ENCODE measurements around the gene RTP5.
"Not testable (repeated sequence)": the region's sequence is repeated elsewhere in the genome, so short reads cannot be mapped to it uniquely, and the experiment has no call there.

The RTP5 gene

DNA sequence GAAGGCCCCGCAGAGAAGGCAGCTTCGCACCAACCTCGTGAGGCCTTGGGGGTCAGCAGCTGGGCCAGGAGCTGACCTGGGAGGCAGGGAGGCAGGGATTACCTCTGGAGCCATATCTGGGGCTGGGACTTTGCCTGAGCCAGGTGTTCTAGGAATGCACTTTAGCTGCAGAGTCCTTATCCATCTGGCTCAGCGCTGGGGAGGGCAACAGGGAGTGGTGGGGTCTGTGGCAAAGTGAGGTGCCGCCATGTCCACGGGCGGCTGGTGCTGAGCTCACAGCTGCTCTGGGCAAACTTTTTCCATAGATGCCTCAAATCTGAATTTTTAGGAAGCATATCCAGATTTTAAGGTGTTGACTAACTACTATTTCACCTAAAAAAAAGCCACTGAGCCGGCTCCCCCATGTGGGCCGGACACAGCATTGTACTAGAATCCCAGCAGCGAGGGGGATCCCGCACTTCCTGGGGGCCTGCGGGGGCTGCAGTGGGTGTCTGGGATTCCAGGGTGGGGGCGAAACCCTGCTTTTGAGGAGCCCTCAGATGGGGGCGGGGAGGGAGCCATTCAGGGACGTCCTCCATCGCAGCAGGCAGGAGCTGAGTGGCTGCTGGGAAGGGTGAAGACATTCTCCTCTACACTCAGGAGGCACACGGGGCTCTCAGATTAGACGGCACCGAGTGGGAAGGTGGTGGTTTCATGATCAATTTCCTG is 34.6 kb downstream of the RTP5 start:
- no peak for DNase-seq

DNA sequence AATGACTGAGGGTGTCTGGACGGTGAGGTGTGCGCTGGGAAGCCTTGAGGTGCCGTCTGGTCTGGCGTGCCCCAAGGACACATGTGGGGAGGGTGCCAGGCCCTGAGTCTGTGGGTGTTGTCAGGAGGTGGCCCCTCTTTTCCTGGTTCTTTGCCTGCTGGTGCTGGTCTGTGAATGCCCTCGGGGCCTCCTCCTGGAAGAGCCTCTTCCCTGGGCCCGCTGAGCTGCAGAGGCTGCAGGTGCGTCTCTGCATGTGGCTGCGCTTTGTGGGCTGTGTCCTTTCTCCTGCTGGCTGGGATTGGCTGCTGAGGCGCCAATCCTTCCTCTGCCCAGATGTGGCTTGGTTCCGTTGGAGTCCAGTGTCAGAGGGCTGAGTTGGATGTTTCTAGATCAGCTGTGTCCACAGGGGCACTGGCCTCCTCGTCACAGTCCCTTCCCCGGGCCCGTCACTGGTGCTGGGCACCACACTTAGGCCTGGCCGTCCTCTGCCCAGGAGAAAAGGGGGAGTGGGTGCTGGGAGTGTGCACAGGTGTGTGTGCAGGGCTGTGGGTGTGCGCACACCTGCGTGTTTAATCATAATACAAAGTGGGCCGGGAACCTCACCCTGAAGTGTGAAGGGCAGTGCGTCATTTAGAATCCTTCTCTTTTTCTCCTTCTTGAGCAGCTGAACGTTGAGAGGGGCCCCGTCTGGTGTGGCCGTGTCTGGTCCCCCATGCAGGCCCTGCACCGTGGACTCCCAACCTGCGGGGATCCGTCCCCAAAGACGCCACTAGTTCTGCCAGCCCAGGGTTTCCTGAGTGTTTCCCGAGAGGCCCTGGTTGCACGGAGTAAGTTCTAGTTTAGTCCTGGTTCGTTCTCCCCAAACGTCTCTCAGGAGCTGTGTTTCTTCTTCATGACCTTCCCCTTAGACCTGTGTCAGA is 35.5 kb downstream of the RTP5 start:
- DNase-seq: no peak

DNA sequence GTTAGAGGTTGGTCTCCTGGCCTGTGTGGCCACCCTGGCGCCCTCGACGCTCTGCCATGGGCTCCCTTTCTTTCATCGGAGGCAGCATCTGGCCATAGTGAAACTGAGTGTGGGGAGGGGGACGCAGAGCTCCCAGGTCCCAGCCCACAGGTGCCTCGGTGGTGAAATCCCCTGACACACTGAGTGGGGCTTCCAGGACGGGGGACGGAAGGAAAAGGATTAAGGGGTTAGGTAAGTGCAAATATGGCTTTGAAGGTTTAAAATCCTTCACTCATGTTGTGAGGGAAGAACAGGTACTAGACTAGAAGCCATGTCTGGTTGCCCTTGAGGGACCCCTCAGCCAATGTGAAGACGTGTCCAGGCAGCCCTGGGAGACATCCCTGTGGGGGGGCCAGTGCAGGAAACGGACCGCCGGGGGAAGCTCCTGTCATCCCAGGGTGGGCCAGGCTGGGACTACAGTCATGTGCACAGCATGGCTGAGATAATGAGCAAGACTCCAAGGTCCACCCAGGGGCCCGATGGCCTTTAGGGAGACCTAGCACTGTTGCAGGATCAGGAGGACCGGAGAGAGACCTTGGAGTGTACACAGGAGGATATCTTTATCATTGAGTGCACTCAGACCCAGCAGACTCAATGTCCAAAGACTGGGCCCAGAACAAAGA is 36.3 kb downstream of the RTP5 start:
- no peak for DNase-seq

DNA sequence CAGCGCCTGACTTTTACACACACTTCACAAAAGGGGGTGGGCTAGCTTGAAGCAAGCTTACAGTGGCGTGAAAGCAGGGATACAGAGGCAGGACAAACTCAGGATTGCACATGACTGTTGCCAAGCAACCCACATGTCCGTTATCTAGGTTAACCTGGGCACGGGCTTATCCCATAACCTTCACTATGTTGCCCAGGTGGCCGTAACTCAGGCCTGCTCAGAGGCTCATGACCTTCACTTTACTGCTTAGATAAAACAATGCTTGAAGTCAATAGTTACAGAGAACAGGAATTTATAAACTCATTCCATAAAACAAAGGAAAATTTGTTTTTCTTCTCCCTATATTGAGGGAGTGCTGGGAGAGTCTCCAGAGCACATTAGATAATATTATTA is 36.8 kb downstream of the RTP5 start:
- DNase-seq: not testable (repeated sequence)

DNA sequence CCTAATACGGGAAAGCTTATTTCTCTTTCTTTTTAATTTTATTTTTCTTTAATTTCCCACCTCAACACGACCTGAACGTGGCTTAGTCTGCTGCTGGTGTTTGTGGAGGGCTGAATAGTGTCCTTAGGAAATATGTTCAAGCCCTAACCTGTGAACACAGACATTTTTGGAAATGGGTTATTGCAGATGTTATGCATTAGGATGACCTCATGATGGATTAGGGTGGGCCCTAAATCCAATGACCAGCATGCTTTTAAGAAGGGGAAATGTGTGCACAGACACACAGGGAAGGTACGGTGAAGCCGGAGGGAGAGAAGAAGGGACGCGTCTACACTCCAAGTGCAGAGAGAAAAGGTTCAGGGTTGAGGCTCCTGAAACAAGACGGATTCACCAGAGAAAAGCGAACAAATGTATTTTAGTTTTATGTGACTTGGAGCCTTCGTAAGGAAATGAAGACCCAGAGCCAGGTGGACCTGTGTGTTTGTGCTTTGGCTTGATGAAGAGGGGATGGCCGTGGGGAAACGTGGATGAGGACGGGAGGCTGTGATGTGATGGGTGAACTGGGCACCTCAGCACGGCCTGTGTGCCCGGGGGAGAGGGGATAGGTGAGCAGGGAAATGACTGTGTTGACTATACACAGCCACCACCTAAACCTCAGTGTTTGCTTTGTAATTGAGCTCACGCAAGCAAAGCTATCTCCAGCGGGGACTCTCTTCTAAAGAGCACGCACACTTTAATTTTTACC is 37.5 kb downstream of the RTP5 start:
- DNase-seq: no peak

- not testable (repeated sequence) for DNase-seq
Measured at GRCh38 chr2:241907831-241908230, 38.3 kb downstream of the RTP5 start.

DNA sequence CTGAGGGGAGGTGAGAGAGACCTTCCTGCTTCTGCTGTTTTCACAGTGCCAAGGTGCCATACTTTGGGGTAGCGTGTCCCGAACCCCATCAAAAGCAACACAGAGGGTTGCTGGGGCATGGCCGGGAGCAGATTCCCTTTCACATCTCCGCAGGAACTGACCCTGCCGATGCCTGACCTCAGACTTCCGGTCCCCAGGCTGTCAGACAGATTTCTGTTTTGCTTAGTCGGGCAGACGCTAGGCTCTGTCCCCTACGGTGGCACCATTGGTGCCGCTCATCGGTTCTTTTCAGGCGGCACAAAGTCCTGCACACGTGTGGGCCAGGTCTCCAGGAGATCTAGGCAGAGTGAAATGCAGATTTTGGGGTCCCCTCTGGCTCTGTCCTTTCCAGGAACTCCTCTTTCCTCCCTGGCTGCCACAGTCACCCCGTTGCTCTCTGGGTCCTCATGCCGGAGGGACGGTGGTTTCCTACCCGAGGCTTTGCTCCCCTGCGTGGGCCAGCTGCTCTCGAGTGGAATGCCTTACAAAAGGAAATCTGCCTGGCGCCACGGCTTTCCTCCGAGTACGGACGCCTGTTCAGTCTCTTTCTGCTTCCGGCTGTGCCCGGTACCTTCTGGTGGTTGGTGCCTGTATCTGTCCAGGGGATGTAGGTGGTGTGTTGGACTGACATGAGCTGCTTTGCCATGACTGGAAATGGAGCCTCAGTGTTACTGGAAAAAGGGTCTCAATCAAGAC is 39.3 kb downstream of the RTP5 start:
- DNase-seq: no peak

DNA sequence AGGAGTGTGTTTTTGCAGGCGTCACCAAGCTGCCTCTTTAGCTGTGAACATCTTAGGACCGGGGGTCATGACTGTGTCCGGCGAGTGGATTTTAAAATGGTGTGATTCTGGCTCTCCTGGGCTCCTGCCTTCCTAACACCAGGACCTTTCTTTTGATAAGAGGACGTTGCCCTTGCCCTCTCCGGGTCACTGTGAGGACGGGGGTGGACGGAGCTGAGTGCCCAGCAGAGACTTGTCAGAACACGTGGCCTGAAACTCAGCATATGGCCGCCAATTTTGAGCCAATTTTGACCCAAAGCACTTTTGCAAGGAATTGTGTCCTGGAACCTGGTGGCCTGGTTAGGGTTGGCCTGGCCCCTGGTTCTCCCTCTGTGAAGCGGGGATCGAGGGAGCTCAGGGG is 40.2 kb downstream of the RTP5 start:
- DNase-seq: no peak

DNA sequence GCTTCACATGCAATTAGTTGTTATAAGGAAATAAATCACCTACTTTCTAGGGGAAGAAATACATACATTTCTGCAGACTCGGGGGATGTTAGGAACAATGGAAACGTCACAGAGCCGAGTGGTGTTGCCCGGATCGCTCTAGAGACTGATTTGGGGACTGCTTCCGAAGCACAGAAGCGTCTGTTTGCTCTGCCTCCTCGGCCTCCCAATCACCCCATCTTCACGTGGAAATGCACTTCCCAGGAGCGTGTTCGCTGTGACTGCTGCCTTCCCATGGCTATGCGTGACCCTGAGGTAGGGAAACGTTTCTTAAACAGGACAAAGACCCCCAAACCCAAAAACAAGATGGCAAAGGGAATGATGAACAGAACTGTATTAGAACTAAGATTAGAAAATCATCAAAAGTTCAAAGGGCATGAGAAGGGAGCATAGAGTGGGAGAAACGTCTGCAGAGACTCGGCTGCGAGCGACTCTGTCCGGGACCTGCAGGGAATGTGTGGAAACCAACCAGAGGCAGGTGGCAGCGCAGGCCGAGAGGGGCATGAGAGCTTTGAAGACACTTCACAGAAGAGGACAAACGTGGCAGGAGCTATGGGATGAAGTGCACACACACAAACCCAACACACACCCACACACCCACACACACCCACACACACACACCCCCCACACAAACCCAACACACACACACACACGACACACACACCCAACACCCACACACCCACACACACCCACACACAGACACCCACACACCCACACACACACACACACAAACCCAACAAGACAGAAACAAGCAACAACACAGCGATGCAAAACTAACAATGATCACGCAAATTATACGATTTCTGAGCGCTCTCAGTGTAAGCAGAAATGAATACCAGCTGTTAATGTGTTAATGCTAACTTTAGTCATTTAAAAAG is 41.3 kb downstream of the RTP5 start:
- no peak for DNase-seq

- no peak for DNase-seq
Measured at GRCh38 chr2:241911551-241911950, 42.0 kb downstream of the RTP5 start.

GRCh38 chr2:241912021-241912555 is 42.6 kb downstream of the RTP5 start:
- DNase-seq: no peak

DNA sequence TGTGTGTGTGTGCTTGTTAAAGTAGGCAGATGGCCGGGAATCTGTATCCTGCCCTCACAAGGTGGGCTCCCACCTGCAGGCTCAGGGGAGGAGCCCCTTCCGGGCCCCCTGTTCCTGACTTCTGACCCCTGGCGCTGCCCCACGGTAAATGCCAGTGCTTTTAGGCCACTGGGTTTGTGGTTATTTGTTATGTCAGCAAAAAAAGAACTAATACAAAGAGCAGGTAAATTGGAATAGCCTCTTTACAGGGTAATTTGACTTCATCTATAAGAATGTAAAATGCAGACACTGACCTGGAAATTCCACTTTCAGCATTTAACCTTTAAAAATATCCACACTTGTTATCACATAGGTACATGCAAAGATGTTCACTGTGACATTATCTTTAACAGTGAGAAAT is 44.2 kb downstream of the RTP5 start:
- no peak for DNase-seq

DNA sequence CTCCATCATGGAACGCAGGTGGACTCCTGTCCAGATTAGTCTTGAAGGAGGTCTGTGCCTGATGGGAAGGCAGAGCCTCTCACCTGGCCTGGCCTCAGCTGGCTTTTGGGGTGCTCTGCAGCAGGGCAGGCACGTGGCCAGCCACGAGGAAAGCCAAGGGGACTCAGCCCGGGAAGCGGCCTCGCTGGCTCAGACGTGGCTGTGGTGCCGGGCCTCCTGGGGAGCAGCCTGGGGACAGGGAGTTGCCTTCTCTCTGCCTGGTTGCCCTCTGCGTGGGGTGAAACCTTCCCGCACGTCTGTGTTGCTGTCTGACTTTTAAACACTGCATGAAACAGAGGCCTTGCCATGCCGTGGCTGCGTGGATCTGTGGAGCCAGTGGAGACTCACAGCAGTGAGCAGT is 45.0 kb downstream of the RTP5 start:
- no peak for DNase-seq

DNA sequence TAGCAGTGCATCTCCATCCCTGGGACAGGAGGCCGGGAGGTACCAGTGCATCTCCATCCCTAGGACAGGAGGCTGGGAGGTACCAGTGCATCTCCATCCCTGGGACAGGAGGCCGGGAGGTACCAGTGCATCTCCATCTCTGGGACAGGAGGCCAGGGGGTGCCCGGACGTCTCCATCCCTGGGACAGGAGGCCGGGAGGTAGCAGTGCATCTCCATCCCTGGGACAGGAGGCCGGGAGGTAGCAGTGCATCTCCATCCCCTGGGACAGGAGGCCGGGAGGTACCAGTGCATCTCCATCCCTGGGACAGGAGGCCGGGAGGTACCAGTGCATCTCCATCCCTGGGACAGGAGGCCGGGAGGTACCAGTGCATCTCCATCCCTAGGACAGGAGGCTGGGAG is 52.1 kb downstream of the RTP5 start:
- DNase-seq: not testable (repeated sequence)

- DNase-seq: no peak
Measured at GRCh38 chr2:241922411-241922810, 52.9 kb downstream of the RTP5 start.

DNA sequence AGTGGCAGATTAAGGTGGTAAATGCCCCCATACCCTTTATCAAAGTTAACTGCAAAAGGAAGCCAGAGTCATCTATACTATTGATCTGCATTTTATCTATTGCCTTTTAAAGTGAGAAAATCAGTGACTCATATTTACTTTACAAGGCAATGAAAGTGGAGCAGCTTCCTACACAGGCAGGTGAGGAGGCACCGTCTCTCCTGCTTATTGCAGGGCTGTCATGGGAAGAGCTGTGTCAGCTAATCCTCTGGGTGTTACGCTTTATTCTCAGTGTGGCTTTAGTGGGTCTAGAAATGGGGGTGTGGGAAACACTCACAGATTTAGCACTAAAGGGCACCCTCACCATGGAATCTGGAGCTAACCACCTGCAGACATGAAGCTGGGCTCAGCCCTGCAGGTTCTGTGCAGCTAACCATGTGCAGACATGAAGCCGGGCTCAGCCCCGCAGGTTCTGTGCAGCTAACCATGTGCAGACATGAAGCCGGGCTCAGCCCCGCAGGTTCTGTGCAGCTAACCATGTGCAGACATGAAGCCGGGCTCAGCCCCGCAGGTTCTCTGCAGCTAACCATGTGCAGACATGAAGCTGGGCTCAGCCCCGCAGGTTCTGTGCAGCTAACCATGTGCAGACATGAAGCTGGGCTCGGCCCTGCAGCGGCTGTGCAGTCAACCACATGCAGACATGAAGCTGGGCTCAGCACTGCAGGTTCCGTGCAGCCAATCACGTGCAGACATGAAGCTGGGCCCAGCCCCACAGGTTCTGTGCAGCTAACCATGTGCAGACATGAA is 53.5 kb downstream of the RTP5 start:
- DNase-seq: not testable (repeated sequence)

Data from CD4-positive, alpha-beta T cell treated with Interferon alpha-2 for 1 hour (primary cell).